Esophagus (tissue), 2 donors: ENCODE measurements around the gene PLD5. TPM values are rescaled to one million over a fixed set of nuclear protein-coding genes. Genes with fewer than 3 reads are reported as not detected.
"Not testable (repeated sequence)": the region's sequence is repeated elsewhere in the genome, so short reads cannot be mapped to it uniquely, and the experiment has no call there.

ENCODE experiments used
- H3K27ac ChIP-seq, 2 donors: one replicate each; pipeline ENCODE4 v1.5.1; 2013; ENCODE audit warnings: low read depth in 2 of 2, mild to moderate bottlenecking in 2 of 2, inconsistent platforms in 1 of 2, low read length in 1 of 2, moderate library complexity in 1 of 2
- H3K27me3 ChIP-seq, 2 donors: one replicate each; pipeline ENCODE4 v1.6.1; 2013; ENCODE audit warnings: low read length in 2 of 2, control low read depth in 1 of 2, mild to moderate bottlenecking in 1 of 2; ENCODE audit not compliant: insufficient read depth in 2 of 2, control insufficient read depth in 1 of 2
- H3K36me3 ChIP-seq, 2 donors: one replicate each; pipeline ENCODE4 v1.6.1; 2013; ENCODE audit warnings: low read length in 1 of 2; ENCODE audit not compliant: control insufficient read depth in 2 of 2, insufficient read depth in 2 of 2
- H3K4me1 ChIP-seq, 2 donors: one replicate each; pipeline ENCODE4 v1.6.1; 2013; ENCODE audit warnings: low read length in 1 of 2; ENCODE audit not compliant: control insufficient read depth in 2 of 2, insufficient read depth in 2 of 2
- H3K4me3 ChIP-seq, 2 donors: one replicate each; pipeline ENCODE4 v1.5.1; 2013; ENCODE audit warnings: low read length in 2 of 2, mild to moderate bottlenecking in 2 of 2, low read depth in 1 of 2, moderate library complexity in 1 of 2
- H3K9me3 ChIP-seq, 2 donors: one replicate each; pipeline ENCODE4 v1.6.1; 2013; ENCODE audit warnings: mild to moderate bottlenecking in 2 of 2, low read depth in 1 of 2, low read length in 1 of 2, moderate library complexity in 1 of 2; ENCODE audit not compliant: control insufficient read depth in 2 of 2, insufficient read depth in 1 of 2
- WGBS, 2 donors: extraction: QIAGEN DNeasy Blood & Tissue Kit; methylation state at CpG; one replicate each; pipeline ENCODE4 v1.1.7; 2013; 5-methylcytosine and 5-hydroxymethylcytosine counted together
- polyA plus RNA-seq, 2 donors: library from polyadenylated mRNA; stranded (reverse); fragments of 200-250 nt; gene quantifications; one replicate each; pipeline ENCODE4 v1.2.3, GENCODE V29; 2013
- donor health status: healthy with polysubstance abuse.
- donor health status: Bipolar disorder and iron deficiency.

Gene PLD5
- polyA plus RNA-seq, 2 donors = 0.04 to 0.11 TPM

GRCh38 chr1:242214455-242214854 is 310.0 kb downstream of the PLD5 start:
- not testable (repeated sequence) for H3K4me3 ChIP-seq, H3K9me3 ChIP-seq, H3K36me3 ChIP-seq, H3K4me1 ChIP-seq, H3K27ac ChIP-seq, H3K27me3 ChIP-seq
- 68 to 69% methylated on average over 3 of the region's 3 CpGs for WGBS, 2 donors

DNA sequence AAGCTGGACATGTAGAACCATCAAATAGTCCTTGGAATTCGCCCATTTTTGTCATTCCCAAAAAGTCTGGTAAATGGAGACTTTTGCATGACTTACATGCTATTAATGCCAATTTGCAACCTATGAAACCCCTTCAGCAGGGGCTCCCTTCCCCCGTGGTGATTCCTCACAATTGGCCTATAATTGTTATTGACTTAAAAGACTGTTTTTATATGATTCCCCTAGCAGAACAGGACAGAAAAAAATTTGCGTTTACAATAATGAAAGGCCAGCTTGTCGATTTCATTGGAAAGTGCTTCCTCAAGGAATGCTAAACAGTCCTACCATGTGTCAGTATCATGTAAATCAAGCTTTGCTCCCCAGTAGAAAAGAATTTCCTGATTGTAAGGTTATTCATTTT is 311.5 kb downstream of the PLD5 start:
- WGBS, 2 donors = 56% methylated on average over 4 of the region's 4 CpGs
- H3K27ac ChIP-seq, H3K4me3 ChIP-seq, H3K36me3 ChIP-seq, H3K4me1 ChIP-seq, H3K27me3 ChIP-seq, H3K9me3 ChIP-seq: not testable (repeated sequence)

DNA sequence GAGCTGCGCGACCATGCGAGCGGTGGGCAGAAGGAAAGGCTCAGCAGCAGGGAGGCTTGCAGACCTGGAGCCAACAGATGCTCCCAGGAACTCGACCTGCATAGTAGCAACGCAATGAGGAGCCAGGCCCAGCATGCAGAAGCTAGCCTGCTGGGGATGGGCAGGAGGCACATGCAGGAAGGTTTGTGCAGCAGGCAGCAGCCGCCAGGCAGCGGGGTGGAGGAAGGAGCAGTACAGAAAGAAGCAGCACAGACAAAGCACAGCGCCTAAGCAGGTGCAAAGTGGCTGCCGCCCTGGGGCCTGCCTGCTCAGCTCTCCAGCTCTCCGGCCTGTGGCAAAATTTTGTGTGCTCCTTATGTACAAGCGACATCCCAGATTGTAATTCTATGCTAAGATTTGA is 312.1 kb downstream of the PLD5 start:
- H3K4me1 ChIP-seq = no peaks in the 10 kb centered on the region
- no peaks in the 10 kb centered on the region for H3K9me3 ChIP-seq
- no peak overlapping the region for H3K4me3 ChIP-seq
- H3K27me3 ChIP-seq = no peaks in the 10 kb centered on the region
- H3K27ac ChIP-seq = no peak overlapping the region
- no peaks in the 10 kb centered on the region for H3K36me3 ChIP-seq
- 63 to 74% methylated on average over 12 of the region's 12 CpGs for WGBS, 2 donors

DNA sequence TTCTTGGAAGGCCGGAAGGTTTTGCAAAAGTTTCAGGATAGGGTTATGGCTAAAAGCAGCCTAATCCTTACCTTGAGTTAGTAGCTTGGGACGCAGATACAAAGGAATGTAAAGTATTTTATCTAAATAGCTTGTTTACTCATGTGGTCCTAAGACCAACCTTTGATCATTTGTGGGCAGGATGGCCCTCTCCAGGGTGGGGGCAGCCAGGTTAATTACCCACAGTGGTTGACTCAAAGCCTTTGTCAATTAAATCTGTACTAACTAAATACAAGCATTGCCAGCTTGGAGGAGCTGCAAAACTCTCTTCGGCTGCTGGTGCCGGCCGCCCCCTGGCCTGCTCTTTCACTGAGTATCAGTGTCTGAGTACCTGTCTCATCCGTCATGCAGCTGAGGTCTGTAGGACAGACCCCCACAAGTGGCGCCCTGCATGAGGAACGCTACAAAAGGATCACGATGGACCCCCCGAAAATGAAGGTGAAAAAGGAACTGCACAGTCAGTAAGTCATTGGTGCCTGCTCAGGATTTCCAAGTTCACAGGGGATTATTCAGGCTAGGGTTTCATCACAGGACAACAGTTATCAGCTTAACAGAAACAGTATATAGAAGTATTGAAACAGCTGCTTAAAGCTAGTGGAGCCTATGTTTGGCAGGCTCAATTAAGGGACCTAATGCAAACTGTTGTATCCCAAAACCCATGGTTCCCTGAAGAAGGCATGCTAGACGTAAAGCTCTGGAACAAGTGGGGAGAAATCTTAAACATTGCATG is 313.1 kb downstream of the PLD5 start:
- H3K27me3 ChIP-seq = no peaks in the 10 kb centered on the region
- H3K36me3 ChIP-seq = no peaks in the 10 kb centered on the region
- H3K4me3 ChIP-seq = no peak overlapping the region
- no peak overlapping the region for H3K27ac ChIP-seq
- H3K4me1 ChIP-seq = no peaks in the 10 kb centered on the region
- 51 to 65% methylated on average over 11 of the region's 11 CpGs for WGBS, 2 donors
- H3K9me3 ChIP-seq = peaks cover 0 to 2% of the 10 kb centered on the region in 2 donors

DNA sequence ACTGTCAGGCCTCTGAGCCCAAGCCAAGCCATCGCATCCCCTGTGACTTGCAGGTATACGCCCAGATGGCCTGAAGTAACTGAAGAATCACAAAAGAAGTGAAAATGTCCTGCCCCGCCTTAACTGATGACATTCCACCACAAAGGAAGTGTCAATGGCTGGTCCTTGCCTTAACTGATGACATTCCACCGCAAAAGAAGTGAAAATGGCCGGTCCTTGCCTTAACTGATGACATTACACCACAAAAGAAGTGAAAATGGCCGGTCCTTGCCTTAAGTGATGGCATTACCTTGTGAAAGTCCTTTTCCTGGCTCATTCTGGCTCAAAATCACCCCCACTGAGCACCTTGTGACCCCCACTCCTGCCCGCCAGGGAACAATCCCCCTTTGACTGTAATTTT is 314.2 kb downstream of the PLD5 start:
- H3K36me3 ChIP-seq, H3K9me3 ChIP-seq, H3K4me1 ChIP-seq, H3K4me3 ChIP-seq, H3K27ac ChIP-seq, H3K27me3 ChIP-seq: not testable (repeated sequence)
- WGBS, 2 donors = 69 to 75% methylated on average over 6 to 7 of the region's 7 CpGs

- Histone ChIP-seq H3K9me3 (peaks cover 0 to 2% of the 10 kb centered on the region in 2 donors), H3K27me3 (no peaks in the 10 kb centered on the region), H3K36me3 (no peaks in the 10 kb centered on the region), H3K27ac (no peak overlapping the region), H3K4me1 (no peaks in the 10 kb centered on the region), H3K4me3 (no peak overlapping the region)
- 68 to 75% methylated on average over 11 of the region's 11 CpGs for WGBS, 2 donors
Measured at GRCh38 chr1:242209063-242209462, 315.4 kb downstream of the PLD5 start.

DNA sequence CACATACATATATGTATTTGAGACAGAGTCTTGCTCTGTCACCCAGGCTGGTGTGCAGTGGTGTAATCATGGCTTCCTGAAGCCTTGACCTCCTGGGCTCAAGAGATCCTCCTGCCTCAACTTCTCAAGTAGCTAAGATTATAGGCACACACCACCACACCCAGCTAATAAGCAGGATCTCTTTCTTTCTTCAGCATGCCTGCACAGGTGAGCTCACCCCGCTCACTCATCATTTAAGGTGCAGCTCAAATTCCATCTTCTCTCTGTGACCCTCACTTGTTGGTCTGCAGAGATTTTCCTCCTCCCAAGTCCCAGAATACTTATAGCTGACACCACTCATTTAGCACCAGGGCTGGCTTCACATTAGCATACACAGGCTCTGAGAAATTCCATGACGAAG is 316.5 kb downstream of the PLD5 start:
- H3K36me3 ChIP-seq = no peaks in the 10 kb centered on the region
- H3K27me3 ChIP-seq = no peaks in the 10 kb centered on the region
- 86 to 89% methylated on average over 2 of the region's 2 CpGs for WGBS, 2 donors
- no peaks in the 10 kb centered on the region for H3K4me1 ChIP-seq
- no peak overlapping the region for H3K27ac ChIP-seq
- no peak overlapping the region for H3K4me3 ChIP-seq
- H3K9me3 ChIP-seq = peaks cover 0 to 2% of the 10 kb centered on the region in 2 donors

- Histone ChIP-seq H3K27me3 (no peaks in the 10 kb centered on the region), H3K27ac (no peak overlapping the region), H3K36me3 (no peaks in the 10 kb centered on the region), H3K9me3 (peaks cover 0 to 2% of the 10 kb centered on the region in 2 donors), H3K4me3 (no peak overlapping the region), H3K4me1 (no peaks in the 10 kb centered on the region)
- WGBS, 2 donors = 87 to 88% methylated on average over 4 of the region's 4 CpGs
Measured at GRCh38 chr1:242206994-242207393, 317.5 kb downstream of the PLD5 start.

- Histone ChIP-seq H3K4me1 (no peaks in the 10 kb centered on the region), H3K9me3 (peaks cover 0 to 2% of the 10 kb centered on the region in 2 donors), H3K27me3 (no peaks in the 10 kb centered on the region), H3K27ac (no peak overlapping the region), H3K36me3 (no peaks in the 10 kb centered on the region), H3K4me3 (no peak overlapping the region)
- WGBS, 2 donors = 55 to 61% methylated on average over 7 of the region's 7 CpGs
Measured at GRCh38 chr1:242205622-242206489, 318.6 kb downstream of the PLD5 start.
